ENCODE measurements around the gene CCDC184.
"Not testable (repeated sequence)": the region's sequence is repeated elsewhere in the genome, so short reads cannot be mapped to it uniquely, and the experiment has no call there.

CCDC184 gene

DNA sequence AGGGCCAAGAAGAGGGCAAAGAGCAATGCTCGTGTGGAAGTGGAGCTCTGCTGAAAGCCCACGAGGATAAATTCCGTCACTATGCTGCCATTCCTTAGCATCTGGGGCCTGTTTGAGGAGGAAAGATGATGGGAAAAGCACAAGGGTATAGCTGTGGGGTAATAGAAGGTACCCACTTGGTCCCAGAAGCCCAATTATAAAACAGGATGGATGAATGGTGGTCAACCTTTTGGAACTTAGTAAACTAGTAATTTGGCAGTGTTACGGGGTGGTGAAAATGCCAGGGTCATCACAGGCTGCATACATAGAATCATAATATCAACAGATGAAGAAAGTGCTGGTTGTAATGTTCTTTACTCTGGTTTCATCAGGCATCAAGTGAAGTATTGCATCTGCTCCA is 19.7 kb downstream of the CCDC184 start, which contains the start of gene OR10AD1:
OR10AD1 (minus strand) TSS at position 101 of the 400 bp plus-strand sequence; CDS start at position 101, 0 bp downstream.
- no peak for DNase-seq (ENCODE audit: low spot score)

DNA sequence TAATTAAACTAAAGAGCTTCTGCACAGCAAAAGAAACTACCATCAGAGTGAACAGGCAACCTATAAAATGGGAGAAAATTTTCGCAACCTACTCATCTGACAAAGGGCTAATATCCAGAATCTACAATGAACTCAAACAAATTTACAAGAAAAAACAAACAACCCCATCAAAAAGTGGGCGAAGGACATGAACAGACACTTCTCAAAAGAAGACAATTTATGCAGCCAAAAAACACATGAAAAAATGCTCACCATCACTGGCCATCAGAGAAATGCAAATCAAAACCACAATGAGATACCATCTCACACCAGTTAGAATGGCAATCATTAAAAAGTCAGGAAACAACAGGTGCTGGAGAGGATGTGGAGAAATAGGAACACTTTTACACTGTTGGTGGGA is 26.1 kb downstream of the CCDC184 start:
- not testable (repeated sequence) for DNase-seq (ENCODE audit: low spot score)

- no peak for DNase-seq (ENCODE audit: low spot score)
Measured at GRCh38 chr12:48216785-48217184, 33.3 kb downstream of the CCDC184 start.

DNA sequence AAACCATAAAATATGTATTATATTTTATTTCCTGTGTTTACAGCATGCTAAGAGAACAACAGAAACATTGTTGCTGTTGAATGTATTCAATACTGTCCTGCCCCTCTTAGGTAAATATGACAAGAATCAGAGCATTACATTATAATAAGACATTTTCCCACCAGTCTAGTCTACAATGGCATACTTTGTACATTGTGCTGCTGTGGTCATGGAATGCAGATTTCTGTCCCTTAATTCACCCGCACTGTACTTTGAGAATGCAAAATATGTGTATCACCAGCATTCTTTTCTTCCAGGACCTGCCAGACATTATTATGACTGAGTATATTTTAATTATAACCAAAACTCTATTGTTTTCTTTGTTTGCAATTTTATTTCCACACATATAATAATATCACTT is 36.2 kb downstream of the CCDC184 start:
- no peak for DNase-seq (ENCODE audit: low spot score)

GRCh38 chr12:48220701-48221100 is 37.3 kb downstream of the CCDC184 start:
- no peak for DNase-seq (ENCODE audit: low spot score)

DNA sequence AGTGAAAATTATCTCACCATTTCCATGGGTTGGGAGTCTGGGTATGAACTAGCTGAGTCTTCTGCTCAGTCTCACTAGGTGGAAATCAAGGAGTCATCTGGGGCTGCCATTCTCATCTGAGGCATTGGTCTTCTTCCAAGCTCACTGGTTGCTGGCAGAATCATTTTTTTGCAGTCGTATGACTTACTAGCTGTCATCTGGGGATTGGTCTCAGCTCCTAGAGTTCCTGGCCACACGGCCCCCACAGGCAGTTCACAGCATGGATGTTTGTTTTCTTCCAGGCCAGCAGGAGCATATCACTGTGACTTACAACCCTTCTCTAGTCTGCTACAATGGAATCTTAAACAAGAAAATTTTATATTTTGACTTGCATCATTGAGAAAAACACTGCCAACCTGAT is 38.2 kb downstream of the CCDC184 start:
- no peak for DNase-seq (ENCODE audit: low spot score)

DNA sequence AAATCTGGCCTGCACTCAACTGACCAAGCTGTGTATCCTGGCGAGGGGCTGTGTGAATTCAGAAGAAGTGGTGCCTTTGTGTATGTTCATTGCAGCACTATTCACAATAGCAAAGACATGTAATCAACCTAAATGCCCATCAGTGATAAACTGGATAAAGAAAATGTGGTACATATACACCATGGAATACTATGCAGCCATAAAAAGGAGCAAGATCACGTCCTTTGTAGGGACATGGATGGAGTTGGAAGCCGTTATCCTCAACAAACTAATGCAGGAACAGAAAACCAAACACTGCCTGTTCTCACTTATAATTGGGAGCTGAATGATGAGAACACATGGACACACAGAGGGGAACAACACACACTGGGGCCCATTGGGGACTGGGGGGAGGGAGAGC is 41.1 kb downstream of the CCDC184 start:
- not testable (repeated sequence) for DNase-seq (ENCODE audit: low spot score)

DNA sequence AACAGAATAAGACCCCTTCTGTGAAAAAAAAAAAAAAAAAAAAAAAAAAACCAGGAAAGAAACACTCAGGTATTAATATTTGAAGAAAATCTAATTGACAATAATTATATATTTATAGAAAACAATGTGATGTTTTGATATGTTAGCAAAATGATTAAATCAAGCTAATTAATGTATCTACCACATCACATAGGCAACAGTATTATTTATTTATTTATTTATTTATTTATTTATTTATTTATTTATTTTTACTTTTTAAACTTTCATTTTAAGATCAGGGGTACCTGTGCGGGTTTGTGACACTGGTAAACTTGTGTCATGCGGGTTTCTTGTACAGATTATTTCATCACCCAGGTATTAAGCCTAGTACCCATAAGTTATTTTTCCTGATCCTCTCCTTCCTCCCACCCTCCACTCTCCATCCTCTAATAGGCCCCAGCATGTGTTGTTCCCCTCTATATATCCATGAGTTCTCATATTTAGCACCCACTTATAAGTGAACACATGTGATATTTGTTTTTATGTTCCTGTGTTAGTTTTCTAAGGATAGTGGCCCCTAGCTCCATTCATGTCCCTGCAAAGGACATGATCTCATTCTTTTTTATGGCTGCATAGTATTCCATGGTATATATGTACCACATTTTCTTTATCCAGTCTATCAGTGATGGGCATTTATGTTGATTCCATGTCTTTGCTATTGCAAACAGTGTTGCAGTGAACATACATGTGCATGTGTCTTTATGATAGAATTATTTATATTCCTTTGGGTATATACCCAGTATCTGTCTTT is 47.9 kb downstream of the CCDC184 start:
- not testable (repeated sequence) for DNase-seq (ENCODE audit: low spot score)
